ENCODE results near the gene MAPK8IP1.
A peak's percentile ranks its signal among the peaks of the same experiment; 100 is the strongest.

MAPK8IP1 gene

DNA sequence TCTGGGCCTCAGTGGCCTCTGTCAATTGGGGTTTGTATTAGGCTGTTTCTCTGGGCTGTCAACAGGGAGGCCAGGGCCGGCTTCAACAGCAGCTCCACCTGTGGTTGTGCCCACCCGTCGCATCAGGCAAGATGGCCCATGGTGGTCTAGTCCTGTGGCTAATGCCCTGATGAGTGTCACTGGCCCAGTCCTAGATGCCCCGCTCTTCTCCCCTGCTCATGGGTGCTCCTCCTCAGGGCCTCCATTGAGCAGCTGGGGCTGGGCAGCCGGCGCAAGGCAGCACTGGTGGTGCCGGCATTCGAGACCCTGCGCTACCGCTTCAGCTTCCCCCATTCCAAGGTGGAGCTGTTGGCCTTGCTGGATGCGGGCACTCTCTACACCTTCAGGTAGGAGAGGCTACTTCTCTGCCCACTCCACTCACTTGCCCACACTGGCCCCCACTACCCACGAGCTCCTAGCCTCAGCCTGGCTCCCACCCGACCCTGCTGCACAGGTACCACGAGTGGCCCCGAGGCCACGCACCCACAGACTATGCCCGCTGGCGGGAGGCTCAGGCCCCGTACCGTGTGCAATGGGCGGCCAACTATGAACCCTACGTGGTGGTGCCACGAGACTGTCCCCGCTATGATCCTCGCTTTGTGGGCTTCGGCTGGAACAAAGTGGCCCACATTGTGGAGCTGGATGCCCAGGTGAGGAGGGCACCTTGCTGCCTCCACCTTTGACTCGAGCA lies 42.4 kb downstream of the MAPK8IP1 start:
- DNase-seq, result no peak

DNA sequence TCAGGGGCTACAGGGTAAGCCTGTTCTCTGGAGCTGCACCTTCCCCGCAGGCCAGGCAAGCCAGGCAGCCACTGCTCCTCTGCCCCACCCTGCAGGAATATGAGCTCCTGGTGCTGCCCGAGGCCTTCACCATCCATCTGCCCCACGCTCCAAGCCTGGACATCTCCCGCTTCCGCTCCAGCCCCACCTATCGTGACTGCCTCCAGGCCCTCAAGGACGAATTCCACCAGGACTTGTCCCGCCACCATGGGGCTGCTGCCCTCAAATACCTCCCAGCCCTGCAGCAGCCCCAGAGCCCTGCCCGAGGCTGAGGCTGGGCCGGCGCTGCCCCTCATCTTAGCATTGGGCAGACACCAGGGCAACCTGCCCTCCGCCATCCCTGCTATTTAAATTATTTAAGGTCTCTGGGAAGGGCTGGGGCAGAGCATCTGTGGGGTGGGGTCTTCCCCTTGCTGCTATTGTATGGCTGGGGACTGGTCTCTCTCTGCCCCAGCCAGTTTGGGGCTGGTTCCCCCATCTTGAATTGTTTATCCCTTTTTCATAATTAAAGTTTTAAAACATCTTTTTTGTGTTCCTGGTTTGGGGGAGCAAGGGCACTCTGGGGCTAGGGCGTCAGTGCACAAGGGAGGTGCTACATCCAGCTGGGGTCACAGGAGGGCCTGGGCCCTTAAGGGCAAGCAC lies 43.2 kb downstream of the MAPK8IP1 start:
- DNase-seq, result no peak

DNA sequence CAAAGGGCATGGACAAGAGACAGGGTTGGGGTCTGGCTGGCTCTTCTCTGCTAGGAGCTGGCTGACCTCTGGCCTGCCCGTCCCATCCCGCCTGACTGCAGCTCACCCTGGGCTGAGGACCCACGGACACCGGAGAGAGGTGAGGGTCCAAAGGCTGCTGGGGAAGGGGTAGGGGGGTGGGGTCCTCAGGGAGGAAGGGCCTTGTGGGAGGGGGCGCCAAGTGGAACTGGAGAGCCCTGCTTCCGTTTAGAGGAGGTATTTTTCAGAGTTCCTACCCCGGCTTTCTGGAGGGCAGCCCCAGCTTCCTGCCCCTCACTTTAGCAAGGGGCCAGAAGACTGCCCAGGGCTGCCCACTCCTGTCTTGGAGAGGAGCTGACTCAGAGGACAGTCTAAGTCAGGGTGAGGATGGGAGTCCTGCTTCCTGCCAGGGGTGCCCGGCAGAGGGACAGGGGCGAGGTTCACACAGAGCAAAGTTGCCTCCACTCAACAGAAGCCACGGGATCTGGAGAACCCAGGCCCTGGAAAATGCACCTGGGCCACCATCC lies 44.1 kb downstream of the MAPK8IP1 start:
- no peak for DNase-seq

DNA sequence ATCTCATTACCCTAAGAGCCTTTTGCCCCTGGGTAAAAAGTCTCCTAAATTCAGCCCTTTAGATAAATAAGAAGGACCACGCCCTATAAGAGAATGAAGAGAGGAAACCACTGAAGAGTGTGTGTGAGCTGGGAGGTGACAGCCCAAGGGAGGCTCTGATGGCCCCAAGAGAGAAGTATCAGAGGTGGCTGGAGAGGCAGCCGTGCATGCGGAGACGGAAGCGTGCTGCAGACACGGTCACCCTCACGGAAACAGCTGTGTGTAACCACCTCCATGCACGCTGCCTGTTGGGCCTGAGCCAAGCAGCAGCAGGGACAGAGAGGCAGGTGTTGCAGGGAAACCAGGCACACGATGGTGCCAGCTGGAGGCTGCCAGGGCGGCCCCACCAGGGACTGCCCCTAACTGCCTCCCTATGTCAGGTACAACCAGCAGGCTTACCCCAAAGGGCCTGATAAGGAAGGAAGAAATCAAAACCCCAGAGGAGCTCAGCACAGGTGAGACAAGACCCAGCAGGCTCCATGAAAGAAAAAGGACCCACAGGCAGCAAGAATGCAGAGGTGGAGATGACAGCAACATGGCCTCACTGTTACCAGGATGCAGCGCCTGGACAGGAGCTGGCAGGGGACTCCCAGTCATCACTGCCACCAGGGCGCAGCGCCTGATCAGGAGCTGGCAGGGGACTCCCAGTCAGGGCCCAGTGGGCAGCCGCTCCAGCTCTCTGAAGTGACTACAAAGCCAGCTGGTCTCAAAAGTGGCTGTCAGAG lies 44.8 kb downstream of the MAPK8IP1 start:
- peak; percentile 59 for DNase-seq

DNA sequence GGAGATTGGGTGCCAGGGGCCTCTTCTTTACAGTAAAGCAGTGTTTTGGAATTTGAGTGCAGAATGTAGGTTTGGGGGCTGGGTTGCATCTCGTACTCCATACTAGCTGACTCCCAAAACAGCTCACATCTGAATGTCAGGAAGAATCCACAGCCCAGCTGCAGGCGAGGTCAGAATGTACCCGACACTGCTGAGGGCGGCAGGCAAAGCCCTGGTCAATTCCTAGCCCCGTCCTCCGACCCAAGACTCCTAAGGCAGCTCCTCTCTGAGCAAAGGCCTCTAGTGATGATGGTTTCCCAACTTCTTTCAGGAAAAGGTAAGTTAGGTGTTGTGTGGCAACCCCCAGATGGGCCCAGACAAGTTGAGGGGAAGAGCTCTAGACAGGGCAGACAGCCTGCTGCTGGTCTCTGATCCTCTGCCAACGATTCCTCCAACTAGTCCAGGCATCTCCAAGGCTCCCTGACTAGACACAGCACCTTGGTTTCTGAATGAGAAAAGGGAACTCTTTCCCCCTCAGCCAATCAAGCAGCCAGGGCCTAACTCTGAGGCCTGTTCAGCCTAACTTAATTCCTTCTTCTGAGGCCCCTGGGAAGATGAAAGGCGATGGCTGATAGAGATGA lies 45.6 kb downstream of the MAPK8IP1 start:
- no peak for DNase-seq

DNA sequence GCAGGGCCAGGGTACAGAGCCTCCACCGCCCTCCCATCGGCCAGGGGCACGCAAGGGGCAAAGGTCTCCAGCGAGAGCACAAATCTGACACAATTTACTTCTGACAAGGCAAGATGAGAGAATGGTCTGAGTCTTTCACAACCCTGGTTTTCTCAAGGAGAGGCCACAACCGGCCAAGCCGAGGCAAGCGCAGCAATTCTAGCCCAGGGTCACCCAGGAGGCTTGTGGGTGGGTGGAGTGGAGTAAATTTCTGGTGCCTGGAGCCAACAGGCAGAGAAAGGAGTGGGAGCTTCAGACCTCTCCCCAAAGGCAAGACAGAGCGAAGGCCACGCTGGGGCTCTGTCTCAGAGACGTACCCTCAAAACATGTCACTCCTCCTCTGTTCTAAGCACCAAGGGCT lies 46.3 kb downstream of the MAPK8IP1 start:
- DNase-seq, result peak; percentile 59

DNA sequence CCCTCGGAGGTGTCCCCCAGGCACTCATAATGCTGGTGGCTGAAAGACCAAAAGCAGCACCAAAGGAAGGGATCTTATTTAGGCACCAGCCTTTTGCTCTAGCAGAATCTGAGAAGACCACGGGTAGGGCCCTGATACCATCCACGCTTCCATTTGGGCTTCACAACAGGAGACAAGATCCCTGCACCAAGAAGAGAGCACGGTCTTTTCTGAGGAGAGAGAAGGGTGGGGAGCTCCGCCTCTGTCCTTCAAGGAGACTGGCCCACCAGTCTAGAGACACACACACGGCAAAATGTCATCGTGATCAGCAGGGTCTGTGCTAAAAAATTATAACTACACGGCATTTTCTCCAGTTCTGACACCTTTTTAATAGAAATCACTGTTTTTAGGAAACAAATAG lies 46.8 kb downstream of the MAPK8IP1 start:
- DNase-seq, result no peak

DNA sequence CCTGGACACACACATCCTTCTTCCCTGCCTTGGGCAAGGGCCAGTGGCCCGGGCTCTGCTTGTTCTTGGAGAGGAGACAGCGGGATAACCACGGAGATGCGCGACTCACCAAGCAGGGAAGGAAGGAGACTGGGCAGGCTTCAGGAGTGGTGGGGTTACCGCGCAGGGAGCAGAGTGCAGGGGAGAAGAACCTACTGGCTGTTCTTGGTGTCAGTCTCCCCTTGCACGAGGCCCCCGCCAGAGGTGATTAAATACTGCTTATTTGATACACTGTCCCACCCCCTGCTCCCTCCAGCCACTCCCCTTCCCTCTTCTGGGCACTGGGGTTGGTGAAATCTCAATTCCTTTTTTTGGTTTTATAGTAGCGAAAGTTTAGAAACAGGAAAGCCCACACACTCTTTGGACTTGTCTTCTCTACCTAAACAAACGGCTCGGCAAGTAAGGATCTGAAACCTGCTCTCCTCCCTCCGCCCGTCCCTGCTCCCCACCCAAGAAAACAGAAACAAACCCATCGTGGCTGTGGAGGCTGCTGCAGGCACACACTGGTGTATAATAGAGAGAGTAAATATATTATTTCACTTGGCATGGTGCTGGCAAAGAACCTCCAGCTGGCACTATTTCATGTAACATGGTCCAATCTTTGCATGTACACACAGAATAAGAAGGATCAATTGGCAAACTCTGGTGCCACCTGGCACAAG lies 47.8 kb downstream of the MAPK8IP1 start:
- peak; percentile 95 for DNase-seq

DNA sequence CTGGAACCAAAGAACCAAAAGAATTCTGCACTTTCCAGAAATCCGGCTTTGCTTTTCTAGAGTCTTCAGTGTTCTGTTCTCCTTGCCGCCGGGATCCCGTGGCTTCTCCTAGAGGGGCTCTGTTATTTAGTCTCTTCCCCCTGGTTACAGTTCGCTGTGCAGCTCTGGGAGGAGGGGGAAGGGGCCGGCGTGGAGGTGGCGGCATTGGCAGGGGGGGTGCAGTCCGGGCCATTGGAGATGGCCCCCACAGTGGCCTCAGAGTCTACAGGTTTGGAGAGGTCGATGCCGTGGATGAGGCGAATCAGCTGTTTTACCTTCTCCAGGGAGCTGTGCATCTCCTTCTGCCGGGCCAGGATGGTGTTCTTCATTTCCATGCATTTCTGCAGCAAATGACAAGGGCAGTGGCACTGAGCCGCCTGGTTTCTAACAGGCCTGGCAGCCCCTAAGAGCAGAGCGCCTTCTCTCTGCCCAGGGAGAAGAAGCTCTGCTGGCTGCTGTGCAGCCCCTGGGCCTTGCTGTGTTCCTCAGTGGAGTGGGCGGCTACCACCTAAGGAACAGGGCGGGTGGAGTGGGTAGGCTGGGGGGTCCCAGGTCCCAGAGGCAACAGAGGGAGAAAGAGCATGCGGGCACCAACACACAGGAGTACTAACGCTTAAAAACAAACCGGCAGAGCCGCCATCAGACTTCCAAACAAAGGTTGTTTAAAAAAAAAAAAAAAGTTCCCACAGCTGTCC lies 48.6 kb downstream of the MAPK8IP1 start:
- DNase-seq, result no peak

DNA sequence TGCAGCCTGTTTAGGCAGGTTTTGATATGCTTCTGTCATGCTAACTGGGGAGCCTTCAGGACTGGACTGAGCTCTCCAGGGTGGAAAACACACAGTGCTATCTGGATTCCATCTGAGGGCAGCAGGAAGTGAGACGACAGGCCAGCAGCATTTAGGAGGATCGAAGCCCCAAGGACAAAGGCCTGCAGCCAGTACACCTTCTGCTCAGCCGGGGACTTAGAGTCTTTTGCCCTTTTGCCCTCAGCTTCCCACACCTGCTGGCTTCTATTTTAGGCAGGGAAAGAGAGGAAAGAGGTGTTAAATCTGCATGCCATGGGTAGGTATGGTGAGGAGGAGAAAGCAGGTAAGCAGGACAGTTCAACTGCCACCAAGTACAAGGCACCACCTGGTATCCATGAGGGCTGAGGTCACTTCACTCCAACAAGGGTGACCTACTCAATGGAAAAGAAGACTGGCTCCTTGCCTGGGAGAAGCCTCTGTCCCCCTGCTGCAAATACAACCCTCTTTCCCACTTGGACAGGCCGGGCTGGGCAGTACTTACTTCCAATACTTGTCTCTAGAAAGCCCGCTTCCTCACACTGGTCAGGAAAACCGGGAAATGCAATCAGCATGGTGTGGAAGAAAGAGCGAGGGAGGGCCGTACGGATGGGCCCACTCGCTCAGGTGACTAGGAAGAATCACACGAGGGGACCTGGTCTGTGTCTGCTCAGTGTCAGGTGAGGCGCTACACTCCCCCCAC lies 49.3 kb downstream of the MAPK8IP1 start:
- DNase-seq, result no peak

DNA sequence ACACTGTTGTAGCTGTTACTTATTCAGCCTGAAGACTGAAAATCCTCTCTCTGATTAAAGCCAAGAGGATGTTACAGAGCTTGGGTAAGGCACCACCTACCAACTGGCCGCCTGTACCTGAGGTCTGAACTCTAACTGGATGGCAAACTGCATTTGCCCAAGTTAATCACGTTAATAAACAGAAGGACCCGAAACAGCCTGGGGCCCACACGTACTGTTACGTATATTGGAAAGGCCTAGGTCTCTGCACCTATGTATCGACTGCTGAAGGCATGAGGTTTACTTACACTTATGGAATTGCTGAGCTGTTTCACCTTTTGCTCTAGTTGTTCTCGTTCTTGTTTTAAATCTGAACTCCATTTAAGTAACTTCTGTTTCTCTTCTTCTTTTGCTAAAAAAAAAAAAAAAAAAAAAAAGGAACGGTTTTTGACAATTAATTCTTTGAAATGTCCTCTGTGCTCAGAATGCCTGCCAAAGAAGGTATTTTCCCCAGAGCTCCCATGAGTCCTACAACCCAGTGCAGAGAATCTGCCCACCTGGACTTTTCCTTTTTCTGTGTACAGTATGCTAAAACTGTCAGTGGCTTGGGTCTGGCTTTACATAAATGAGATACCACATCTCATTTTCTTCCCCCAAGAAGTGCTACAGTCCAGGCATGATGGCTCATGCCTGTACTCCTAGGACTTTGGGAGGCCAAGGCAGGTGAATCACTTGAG lies 50.1 kb downstream of the MAPK8IP1 start:
- peak; percentile 31 for DNase-seq

DNA sequence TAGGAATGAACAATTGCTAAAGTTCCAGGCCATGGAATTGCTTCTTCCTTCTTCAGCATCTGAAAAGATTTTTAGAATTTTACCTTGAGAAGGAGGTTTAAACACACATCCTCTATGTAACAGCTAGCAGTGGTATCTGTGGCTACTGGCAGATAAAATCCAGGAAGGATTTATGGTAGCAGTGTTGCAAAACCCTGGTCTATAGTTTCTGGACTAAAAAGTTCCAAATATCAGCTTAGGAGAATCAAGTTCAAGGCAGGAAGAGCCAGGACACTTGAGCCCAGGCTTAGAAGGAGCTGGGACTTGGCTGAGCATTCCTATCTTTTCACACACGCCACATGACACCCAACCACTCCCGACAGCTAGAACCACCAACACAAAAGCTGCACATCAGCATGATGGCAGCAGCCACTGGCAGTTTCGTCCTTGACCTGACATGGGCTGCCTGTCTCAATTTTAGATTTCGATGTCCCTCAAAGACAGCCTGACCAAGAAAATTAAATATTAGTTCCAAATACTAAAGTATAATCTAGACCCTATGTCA lies 51.1 kb downstream of the MAPK8IP1 start:
- DNase-seq, result peak; percentile 52

DNA sequence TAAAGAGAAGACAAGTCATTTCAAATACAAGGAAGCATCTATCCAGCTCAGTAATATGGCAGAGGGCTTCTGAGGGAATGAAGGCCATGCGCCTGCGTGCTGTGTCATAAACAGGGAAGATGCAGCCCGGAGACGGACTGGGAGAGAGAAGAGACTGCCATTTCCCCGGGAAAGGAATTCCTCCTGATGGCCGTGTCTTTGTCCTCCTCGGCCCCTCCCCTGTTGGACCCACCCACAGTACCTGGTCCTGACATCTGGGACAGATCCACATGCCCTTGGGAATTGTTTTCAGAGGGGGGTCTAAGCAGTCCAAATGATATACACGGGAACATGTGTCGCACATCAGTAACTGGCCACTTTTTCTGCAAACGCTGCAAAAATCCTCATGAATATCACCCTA lies 52.5 kb downstream of the MAPK8IP1 start:
- DNase-seq, result no peak

DNA sequence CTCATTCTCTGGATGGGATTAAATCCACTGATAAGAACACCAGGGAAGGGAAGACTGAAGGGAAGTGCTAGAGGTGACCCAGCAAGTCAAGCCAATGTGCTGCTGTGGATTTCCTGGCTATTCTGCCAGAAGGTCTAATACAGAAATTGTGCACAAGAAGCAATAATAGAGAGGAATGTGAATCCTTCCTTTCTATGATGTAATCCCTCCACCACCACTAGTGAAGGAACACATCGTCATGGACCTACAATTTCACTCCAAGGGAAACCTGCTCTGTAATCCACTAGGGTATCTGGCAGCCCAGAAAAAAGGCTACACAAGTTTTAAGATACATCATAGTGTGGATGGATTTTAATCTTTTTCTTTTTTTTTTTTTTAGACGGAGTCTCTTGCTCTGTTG lies 54.4 kb downstream of the MAPK8IP1 start:
- no peak for DNase-seq

DNA sequence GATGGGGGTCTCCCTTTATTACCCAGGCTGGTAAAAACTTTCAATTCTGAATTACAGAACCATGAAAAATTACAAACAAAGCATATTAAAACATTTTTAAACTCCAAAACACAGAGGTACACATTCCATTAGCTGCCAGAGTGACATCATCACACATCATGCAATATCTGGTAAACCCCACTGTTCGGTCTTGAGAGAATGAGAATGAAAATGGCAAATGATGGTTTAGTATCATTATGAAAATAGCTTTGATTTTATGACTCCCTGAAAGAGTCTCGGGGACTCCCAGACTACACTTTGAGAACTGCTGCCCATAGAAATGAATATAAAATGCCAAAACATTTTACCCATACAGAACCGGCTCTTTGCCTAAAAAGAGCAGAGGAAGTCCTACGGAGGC lies 55.8 kb downstream of the MAPK8IP1 start:
- DNase-seq, result no peak

DNA sequence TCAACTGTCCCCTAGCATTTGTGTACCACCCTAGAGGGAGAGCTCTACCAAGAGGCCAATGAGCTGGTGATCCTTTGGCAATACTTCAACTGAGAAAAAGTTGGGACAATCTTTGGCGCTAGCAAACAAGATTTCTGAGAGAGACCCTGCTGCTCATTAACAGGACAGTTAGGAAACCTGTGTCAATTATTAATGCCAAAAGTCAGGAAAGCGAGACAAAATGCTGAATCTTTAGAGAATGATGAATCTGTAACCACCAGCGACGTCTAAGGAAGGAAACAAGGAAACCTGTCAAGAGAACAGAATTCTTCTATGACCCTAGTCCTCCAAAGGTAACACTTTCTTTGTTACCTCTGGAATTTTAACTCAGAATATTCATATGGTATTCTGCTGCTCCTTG lies 56.9 kb downstream of the MAPK8IP1 start:
- DNase-seq, result no peak

DNA sequence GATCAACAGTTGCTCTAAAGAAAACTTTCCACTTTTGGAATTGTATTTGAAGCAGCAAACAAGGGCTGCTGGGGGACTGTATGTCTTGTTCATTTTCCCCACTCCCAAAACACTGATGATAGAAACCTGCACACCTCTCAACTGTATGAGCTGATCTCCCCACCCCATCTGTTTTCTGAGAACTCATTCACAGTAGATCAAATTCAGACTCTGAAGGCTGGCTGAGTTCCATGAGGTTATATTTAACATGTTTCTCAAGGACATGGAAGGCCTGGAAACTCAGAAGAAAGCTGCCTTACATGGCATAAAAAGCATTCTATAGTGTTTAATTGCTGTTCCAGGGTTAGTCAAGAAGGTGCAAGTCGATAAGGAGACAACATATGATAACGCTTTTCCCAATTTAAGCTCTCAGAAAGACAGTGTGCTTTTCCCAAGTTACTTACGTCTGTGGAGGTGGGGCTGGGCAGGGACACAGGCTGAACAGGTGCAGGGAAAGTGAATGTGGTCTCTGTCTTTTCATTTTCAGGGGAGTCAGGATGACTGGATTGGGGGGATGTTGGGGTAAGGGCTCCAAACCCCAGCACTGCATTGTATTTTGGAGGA lies 60.0 kb downstream of the MAPK8IP1 start:
- DNase-seq, result no peak

DNA sequence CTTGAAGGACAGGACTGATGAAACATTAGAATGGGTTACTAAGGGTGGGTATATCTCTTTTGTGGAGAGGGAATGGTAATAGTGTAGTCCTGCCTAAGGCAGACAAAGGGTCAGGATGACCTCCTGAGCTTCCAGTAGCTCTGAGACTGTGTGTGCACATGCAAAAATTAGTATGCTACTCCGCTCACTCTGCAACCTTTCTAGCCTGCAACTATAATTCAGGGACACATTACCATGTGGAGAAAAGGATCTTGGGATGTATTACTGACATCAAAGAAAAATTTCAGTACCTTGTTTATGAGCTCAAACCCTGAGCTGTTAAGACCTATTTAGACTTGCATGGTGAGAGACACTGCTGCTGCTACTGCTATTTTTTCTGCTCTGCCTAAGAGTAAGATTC lies 62.4 kb downstream of the MAPK8IP1 start:
- no peak for DNase-seq

DNA sequence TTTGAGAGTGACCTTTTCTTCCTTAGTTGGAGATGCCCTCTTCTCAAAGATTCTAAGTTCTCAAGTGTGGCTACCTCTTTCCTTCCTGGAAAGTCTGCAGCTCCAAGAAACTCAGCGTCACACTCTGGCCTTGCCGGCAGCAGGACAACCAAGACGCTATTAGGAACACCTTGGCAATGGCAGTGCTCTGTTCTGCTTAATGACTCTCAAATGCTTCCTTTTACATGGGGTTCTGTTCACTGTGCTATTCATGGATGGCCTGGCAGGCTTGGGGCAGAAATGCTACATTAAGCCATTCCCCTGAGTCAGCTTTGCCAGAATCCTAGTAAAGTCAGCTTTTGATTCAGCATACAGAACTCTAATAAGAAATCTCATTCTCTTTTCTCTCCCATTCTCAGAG lies 62.9 kb downstream of the MAPK8IP1 start:
- DNase-seq, result no peak

DNA sequence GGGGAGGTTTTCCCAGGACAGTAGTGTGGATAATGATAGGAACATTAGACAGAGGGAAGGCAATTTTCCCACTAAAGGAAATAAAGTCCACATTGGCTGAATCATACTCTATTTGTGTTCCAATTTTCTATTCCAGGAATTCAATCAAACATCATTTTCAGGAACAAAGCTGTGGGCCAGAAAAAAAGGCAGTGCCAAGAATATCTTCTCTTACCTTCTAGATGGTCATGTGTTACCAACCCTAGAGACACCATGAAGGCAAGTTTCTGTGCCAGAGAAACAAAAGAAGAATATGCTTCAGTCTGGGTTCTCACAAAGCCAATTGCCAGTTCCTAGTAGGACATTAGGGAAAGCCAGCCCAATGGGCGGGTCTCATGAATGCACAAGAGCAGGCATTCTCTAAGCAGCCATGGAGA lies 64.5 kb downstream of the MAPK8IP1 start:
- DNase-seq, result no peak
